CD4-positive, alpha-beta T cell treated with Interleukin-2 at 100 ng/mL for 4 hours (primary cell): ENCODE data around the gene HOXC5.
A peak's percentile ranks its signal among the peaks of the same experiment; 100 is the strongest.

ENCODE experiments used
- DNase-seq: peaks from one replicate; pipeline ENCODE4 v3.0.0-alpha.2; 2020; ENCODE audit warnings: low spot score

HOXC5 gene

DNA sequence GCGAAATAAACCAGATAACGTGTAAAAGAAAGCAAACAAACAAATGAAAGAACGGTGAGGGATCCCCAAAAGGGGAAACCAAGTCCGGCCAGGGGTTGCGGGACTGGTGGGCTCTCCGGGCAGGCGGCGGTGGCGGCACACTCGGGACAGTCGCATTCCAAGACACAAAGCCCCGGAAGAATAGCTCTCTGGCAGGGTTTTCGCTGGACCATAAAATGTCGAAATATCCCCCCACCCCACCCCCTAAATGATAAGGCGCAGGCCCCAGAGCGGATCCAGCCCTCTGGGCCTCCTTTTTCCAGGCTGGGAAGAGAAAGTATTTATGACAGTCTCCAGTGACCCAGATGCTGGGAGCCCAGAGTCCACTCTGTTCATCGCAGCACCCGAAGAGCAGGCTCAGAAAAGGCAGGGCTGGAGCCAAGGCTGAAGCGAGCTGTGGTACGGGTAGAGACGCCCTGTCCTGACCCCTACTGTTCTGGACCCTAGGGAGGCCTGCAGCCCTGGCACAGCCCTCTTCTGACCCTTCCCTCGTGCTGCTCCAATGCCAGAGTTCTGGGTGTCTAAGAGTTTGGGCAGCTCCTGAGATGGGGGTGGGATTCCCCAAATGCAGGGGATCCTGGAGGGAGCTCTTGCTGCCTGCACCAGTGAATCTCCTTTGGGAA is 26.2 kb upstream of the HOXC5 start:
- DNase-seq = no peak

DNA sequence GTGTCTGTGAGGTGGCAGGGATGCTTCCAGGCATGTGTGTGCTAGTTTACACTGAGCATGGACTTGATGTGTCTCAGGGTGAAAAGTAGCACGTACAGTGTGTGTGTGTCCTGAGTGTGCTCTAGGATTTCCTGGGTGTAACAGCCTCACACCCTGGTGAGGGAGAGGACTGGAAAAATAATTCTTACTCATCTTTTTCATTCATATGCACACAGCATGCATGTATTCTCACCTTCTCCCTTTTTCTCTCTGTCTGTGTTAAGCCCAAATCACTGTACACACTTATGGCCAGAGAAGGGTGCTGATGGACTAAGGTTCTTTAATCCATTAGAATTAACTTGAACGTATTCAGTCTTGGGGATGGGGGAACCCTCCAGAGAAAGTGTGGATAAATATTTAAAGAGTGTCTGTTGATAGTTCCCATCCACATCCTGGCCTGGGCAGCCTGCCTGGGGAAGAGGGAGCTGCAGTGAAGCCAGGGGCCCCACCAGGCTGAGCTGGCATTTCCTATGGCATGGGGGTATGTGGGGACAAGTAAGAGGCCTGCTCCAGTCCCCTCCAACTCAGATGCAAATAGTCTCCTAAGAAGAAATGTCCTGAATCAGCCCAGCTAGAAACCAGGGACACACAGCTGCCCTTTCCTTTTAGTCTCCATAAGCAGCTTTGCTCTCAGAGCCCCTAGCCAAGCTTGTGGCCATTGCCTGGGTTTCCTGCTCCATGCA is 25.2 kb upstream of the HOXC5 start:
- DNase-seq = no peak

DNA sequence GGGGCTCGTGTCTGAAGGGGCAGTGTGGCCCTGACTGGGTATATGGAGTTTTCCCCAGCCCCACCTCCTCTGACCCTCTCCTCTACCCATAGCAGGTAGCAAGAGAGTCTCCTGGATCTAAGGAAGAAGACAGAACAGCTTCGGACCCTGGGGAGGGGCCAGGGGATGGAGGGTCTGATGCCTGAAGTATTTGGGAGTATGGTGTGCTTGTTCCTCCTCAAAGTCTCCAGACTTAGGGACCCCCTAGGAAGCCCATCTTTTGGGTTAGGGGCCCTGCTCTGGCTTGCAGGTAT is 24.6 kb upstream of the HOXC5 start:
- DNase-seq = no peak

DNA sequence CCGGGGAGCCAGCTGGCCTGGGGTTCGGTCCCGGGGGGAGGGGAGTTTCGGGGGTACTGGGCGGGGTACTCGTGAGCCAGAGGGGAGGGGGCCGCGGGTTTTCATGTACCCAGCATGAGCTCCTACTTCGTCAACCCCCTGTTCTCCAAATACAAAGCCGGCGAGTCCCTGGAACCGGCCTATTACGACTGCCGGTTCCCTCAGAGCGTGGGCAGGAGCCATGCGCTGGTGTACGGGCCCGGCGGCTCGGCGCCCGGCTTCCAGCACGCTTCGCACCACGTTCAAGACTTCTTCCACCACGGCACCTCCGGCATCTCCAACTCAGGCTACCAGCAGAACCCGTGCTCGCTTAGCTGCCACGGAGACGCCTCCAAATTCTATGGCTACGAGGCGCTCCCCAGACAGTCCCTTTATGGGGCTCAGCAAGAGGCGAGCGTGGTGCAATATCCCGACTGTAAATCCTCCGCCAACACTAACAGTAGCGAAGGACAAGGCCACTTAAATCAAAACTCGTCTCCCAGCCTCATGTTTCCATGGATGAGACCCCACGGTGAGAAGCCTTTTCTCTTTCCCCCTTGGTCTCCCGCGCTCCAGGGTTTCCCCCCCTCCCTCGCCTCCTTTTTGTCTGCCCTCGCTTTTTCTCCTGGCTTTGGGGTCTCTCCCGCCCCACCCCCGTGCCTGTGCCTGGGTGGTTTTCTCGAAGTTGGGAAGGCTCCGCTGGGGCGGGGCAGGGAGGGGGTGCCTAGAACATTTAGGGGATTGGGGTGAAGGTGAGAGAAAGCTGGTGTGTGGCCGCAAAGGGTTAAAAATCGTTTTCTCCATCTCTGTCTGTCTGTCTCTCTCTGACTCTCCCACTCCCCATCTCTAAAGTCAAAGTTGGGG is 23.4 kb upstream of the HOXC5 start:
- no peak for DNase-seq

DNA sequence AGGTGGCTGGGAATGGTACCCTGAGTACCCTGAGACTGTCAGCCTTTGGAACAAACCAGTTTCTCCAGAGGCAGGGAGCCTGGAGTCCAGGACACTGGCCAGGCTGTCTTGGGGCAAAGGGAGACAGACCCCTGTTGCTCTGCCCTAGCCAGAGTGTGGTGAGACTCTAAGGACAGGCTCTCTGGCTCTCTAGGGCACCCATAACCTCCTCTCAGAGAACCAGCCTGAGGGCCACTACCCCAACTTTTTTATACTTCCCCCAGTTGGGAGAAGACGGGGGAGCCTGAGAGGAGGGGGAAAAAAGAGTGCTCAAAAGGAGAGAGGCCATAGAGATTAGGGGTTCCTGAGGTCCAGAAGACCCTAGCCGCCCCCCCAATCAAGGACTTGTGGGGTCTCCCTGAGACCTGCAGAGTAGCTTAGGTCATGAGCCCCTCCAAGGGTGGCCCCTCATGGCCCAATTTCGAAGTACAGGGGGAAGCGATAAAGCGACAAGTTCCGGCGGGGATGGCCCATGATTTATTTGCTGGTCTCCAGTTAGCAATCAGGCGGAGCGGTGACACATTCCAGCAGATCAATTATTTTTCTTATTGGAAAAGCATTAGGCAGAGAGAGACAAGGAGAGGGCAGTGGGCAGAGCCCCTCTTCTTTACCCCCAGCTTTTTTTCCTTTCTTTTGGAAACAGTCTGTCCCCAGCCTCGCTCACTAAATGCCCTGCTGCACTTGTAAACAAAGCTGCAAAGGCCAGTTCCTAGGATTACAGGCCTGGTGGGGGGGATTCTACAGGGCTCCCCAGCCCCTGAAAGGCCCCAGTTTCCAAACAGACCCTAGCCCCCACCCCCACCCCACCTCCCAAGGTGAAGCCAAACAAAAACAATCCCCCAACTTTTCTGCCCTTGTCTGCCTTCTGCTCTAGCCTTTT is 22.5 kb upstream of the HOXC5 start:
- DNase-seq = no peak

DNA sequence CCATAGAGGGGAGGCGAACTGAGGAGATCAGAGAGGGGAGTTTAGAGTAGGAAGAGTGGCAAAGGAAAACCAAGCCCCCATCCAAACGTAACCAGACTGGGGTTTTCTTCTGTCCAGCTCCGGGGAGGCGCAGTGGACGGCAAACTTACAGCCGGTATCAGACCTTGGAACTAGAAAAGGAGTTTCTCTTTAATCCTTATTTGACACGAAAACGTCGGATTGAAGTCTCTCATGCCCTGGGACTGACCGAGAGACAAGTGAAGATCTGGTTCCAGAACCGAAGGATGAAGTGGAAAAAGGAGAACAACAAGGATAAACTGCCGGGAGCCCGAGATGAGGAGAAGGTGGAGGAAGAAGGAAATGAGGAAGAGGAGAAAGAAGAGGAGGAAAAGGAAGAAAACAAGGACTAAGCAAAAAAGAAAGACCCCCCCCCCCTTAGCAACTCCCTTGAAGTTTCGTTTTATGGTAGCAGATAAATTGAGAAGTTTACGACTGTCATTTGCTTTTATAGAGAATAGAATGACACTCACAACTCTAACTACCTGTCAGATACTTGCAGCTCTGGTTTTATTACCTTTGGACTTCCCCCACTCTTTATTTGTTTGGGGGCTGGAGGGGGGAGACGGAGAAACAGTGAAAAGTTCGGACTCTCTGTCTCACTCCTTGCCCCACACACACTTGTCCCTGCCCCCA is 21.7 kb upstream of the HOXC5 start:
- DNase-seq = no peak

DNA sequence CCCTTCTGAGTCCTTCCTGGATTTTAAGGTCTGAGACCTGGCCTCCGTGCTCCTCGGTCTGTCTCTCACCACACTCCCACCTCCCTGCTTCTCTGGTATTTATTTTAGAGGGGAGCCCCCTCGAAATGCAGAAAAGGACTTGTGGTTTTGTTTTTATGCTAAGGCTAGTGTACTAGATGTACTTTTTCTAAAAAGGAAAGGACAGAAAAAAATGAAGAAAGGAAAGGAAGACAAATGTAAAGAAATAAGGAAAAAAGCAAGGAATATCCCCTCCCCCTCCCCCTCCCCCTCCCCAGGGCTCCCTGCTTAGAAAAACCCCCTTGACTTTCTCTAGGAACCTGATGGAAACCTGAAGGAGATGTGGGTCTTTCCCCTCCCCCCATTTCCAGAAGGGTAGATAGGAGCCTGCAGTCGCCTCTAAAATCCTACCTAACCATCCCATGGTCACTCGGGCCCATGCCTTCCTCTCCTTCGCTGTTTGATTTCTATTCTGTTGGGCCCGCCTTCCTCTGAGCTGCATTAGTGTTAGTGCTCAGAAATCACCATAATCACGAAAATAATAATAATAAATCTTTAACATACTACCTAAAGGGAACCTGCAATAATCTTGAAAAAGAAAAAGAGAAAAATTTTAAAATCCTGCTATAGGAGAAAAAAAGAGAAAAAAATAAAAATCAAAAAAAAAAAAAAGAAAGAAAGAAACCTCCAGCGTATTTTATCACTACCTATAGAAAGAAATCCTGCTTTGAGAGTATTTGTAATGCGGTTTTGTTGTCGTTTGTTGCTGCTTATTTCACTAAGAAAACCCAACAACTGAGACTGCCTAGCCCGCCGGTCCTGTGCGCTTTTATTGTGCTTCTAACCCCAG is 21.0 kb upstream of the HOXC5 start:
- no peak for DNase-seq

DNA sequence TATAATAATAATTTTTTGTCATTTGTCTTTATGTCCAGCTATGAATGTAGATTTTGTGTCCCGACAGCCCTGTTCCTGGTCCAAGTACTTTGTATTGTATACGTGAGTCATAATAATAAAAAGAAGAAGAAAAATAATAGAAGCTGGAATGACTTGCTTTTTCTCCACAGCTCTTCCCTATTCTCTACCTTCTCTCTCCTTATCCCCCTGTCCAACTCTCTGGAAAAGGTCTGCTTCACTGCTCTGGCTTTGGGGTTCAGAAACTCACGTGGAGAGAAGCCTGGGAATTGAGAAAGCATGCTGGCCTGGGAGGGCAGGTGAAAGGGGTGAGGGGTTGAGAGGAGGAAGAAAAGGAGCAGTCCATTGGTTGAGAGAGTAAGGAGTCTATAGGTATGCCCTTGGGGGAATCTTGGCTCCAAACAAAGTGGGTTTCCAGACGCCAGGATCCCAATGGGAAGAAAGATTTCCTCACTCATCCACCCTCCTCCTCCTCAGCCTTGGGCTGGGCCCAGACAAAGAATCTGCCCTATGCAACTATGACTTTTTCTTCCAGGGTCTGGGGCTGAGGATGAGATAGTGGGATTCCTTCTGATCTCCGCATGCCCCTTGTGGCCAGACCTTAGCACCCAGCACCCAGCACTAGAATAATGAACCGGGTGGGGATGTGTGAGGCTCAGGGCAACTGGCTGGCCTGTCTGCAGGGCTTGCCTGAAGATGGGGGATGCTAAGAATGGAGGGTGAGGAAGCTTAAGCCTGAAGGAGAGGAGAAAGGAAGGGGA is 20.0 kb upstream of the HOXC5 start:
- no peak for DNase-seq

DNA sequence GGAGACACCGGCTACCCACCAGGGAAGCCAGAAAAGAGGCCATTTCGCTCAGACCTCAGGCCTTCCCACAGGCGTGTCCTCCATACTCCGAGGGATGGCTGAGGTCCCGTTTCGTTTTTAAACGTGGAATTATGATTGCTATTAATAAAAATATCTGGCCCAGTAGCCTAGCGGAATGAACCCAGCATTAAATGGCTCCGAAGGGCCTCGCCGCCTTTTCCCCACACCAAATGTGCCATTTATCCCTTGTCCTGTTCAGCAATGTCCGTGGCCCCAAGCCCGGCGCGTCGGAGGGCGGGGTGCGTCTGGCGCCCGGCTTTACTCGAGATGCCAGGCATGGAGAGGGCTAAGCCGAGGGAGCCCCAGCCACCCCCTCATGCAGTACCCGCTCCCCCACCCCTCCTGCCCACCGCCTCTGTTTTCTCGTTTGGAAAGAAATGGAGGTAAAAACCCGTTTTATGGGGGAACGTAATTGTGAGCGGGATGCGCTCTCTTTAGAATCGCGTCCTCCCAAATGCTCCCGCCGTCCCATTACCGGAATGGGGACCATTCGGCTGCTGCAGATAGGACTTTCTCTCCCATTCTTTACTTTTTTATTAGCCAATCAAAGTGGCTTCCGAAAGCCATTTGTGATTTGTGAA is 18.4 kb upstream of the HOXC5 start:
- DNase-seq = no peak

DNA sequence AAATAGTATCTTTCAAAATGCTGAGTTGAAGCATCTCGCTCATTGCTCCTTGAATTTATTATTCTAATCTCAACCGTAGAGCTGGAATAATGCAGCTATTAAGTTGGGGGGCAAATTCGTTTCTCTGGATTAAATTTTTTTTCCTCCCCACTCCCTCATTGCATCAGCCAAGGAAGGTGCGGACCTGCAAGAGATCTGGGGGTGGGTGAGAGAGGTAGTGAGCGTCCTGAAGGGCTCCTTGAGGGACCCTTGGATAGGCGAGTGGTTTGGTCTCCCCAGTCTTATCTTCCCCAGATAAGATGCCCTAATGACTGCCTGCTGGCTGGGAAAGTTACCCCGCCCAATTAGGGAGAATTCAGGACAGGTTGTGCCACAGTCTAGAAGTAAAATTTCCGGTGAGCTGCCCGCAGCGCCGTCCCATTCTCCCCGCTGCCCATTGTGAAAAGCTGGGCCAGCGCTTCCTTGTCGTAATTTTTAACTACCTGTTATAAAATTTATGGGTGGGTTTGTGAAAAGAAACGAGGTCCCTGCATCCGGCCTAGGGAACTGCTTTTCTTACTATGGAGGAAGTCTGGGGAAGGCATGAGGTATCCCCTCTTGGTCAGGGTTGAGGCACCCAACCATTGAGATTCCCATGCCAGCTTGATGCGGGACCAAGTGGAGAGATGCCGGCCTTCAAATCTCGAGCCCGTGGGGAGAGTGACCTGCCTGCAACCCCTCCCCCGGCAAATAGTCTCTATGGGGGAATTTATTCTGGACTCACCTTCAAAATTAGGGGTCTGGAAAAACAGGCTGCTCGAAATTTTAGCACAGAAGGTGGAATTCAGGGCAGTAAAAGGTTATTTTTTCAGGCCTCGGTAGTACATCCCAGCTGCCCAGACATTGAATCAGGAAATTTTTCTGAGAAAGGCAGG is 17.6 kb upstream of the HOXC5 start:
- DNase-seq = no peak

DNA sequence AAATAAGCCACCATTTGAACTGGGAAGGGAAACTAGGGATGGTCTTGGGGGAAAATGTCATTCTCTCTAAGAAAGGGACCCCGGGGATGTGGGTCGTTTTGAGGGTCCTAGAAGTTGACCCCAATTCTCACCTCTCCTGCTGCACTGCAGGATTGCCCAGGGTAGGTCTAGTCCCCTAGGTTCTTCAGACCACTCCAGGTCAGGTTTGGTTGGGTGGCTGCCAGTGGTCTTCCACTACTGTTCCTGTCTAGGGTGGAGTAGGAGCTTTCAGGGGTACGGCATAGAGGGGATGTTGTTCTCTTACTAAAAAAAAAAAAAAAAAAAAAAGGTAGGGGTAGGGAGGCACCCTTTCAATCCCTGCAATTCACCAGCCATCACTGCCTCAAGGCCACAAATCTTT is 16.8 kb upstream of the HOXC5 start:
- DNase-seq = no peak

DNA sequence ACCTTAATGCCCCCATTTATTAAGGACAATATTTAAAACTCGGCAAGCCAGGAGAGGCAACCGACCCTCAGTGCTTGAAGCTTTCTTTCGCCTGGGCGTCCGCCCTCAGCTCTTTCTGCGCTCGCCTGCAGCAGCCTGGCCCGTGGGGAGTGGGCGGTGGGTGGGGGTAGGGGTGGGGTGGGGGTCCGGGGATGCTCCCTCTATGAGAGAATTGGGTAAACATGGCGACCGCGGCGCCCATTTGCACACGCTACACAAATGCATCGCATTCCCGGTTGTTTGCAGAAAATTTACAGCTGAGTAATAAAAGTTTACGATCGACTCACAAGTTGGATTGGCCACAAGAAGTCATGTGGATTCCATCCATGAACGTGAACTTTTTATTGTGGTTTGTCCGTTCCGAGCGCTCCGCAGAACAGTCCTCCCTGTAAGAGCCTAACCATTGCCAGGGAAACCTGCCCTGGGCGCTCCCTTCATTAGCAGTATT is 16.3 kb upstream of the HOXC5 start:
- DNase-seq = no peak

DNA sequence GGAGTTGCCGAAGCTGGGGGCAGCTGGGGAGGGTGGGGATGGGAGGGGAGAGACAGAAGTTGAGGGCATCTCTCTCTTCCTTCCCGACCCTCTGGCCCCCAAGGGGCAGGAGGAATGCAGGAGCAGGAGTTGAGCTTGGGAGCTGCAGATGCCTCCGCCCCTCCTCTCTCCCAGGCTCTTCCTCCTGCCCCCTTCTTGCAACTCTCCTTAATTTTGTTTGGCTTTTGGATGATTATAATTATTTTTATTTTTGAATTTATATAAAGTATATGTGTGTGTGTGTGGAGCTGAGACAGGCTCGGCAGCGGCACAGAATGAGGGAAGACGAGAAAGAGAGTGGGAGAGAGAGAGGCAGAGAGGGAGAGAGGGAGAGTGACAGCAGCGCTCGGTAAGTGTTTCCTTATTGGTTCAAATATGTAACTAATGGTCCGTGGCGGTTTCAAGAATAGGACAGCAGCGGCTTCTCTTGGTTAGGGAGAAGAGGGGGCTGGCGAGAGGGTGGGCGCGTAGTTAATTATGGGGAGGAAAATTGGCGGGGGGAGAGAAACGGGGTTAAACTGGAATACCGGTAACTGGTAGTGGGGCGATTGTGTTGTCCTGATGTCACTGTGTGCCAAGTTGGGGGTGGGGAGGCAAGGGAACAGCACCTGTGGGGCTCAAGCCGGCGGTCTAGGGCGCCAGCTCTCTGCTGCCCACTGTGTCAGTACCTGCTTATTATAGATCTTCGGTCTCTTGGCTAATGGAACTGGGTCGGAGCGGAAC is 15.6 kb upstream of the HOXC5 start:
- DNase-seq = no peak

DNA sequence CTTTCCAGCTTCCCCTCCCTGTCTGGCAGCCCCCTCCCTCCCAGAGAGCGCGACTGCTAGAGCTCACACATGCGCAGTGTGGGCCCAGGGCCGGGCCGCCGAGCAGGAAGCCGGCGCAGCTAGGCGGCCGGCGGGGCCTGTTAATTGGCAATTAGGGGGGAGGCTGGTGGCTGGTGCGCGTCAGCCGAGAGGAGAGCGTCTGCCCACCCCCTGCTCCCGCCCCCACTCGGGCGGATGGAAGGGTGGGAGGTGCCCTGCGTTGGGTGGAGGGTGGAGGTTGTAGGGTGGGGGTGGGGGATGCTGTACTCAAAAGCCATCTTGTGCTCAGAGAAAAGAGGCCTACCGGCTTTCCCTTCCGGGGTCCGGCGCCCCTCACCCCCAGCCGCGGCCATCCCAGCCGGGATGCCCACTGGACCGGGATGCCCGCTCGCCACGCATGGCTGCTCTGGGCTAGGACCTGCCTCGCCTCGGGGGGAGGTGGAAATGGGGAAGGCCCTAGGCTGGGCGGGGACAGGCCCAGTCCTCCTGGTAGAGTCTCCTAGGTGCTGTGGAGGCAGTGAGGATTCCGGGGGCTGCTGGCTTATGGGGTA is 14.9 kb upstream of the HOXC5 start:
- peak; percentile 73 for DNase-seq

DNA sequence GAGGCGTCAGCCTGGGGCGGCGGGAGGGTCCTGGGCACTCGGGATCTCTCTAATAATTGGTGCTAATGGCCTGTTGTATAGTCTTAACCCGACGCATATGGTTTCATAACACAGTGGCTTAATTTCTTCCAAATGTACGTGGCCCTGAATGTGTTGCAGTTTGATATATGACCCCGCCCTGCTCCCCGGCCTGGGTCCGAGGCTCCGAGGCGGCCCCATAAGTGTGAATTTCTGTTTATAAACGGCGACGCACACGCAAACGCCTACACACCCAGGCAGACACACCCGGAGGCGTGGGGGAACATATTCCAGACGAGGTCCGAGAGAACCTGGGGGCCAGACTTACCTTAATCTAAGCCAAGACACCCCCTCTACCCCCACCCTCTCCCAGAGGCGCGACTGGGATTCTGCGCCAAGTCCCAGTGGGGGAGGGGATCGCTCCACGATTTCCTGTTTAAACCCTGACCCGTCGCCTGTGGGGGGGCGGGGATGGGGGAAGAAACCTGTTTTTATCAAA is 14.3 kb upstream of the HOXC5 start:
- no peak for DNase-seq

DNA sequence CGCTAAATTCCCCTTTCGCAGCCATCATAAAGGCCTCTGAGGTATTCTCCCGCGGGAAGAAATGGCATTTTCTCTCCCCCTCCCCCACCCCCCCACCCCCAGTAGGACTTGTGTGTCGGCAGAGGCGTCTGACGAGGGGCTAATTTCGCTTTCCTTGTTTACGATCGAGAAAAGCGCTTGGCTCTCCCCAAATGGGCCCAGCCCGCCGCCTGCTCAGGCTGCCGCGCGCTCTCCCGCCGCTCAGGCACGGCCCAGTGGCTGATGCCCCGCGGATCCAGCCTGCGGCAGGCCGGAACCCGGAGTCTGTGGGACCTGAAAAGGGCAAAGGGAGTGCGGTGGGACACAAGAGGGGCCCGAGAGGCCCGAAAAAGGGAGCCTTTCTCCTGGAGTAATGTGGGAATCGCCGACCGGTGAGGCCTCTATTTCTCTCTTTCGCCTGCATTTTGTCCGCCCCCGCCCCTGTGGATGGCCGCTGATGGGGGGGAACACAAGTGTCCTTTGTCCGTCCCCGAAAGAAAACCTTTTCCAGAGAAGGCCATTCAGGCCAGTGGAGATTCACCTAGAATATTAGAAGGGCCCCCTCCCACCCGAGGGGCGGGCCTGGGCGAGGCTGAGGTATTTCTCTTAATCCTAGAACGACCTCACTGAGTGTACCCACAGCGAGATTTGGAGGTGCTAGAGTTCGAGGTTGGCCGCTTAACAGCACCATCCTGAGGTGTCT is 13.6 kb upstream of the HOXC5 start:
- DNase-seq = no peak
